Sigmoid colon (tissue), 4 donors: ENCODE measurements around the gene NT5C3B.
"Not testable (repeated sequence)": the region's sequence is repeated elsewhere in the genome, so short reads cannot be mapped to it uniquely, and the experiment has no call there.

Experiments used
- CTCF ChIP-seq, 4 experiments: fragments of 450-650 bp in 3 of 4; fragments of 200-600 bp in 1 of 4; IDR thresholded peaks; one replicate each; pipeline ENCODE4 v1.5.1; 2016 to 2019; ENCODE audit warnings: antibody characterized with exemption in 4 of 4, mild to moderate bottlenecking in 3 of 4, moderate library complexity in 2 of 4
- EP300 ChIP-seq, 4 donors: sonication (generic); formaldehyde crosslinking; IDR thresholded peaks; one replicate each; pipeline ENCODE4 v1.6.1; 2017; ENCODE audit warnings: antibody characterized with exemption in 4 of 4
- POLR2A ChIP-seq, 2 donors: fragments of 450-650 bp; IDR thresholded peaks; one replicate each; pipeline ENCODE4 v1.6.1; 2016; ENCODE audit warnings: antibody characterized with exemption in 2 of 2, mild to moderate bottlenecking in 2 of 2, moderate library complexity in 2 of 2
- POLR2AphosphoS5 ChIP-seq, 4 donors: sonication (generic); formaldehyde crosslinking; IDR thresholded peaks; one replicate each; pipeline ENCODE4 v1.6.1; 2017; ENCODE audit warnings: antibody characterized with exemption in 4 of 4

GRCh38 chr17:41874293-41874670, 38.2 kb upstream of the NT5C3B start:
- not testable (repeated sequence) for TF ChIP-seq POLR2AphosphoS5, POLR2A, CTCF, EP300 (IDR thresholded peaks at IDR 0.05)
